HepG2 (cell line): ENCODE results near the gene MAS1L. TPM values are rescaled to one million over a fixed set of nuclear protein-coding genes. Genes with fewer than 3 reads are reported as not detected.

Source experiments
- ATAC-seq: fragments of 200-7000 bp; cut with Tn5 transposase; 3 replicates; pipeline ENCODE4 v1.9.1; 2020; ENCODE audit warnings: mild to moderate bottlenecking, moderate library complexity
- BruUV-seq: library from RNA; stranded (reverse); fragments of 400-500 nt; replicated peaks from 2 replicates; lab custom pipeline; 2021; lab: Mats Ljungman, UMichigan
- CTCF ChIA-PET: fragments of 300-600 bp; formaldehyde crosslinking; extraction: SDS; loops from one replicate; lab custom pipeline; 2021; ENCODE audit warnings: low total read pairs, inconsistent platforms, low intra/inter-chr PET ratio; lab: Yijun Ruan, JAX
- POLR2A ChIA-PET: fragments of 350-600 bp; sonication (Branson Sonifier 250); formaldehyde crosslinking; loops from one replicate; lab custom pipeline; 2020; ENCODE audit warnings: antibody characterized with exemption, inconsistent platforms; lab: Yijun Ruan, JAX
- DNase-seq: peaks from one replicate; pipeline ENCODE4 v3.0.0-alpha.2; 2015; ENCODE audit warnings: low spot score
- FAIRE-seq: peaks from 3 replicates; lab custom pipeline; 2011; peaks lifted over from hg19 to GRCh38; lab: Jason Lieb, UNC
- H2AFZ ChIP-seq: one replicate; pipeline ENCODE4 v1.6.1; 2011; ENCODE audit warnings: low read length, inconsistent platforms
- H3K27ac ChIP-seq: fragments of 300-600 bp; 3 replicates; pipeline ENCODE4 v1.8.0; 2011; ENCODE audit warnings: mixed run types, mild to moderate bottlenecking, mixed read lengths, low read length, inconsistent platforms; ENCODE audit not compliant: insufficient read depth; ENCODE audit errors: extremely low read length
- H3K27me3 ChIP-seq, 2 experiments: fragments of 200-600 bp in 1 of 2; 2 replicates in 1 of 2; 3 replicates in 1 of 2; pipeline versions ENCODE4 v1.6.0 to v1.8.0; 2011; ENCODE audit warnings: low read length in 2 of 2, mild to moderate bottlenecking in 2 of 2, moderate library complexity in 2 of 2, inconsistent platforms in 1 of 2; ENCODE audit not compliant: insufficient read depth in 2 of 2, control insufficient read depth in 1 of 2
- H3K36me3 ChIP-seq, 2 experiments: fragments of 200-600 bp in 1 of 2; replicated peaks in 1 of 2; 2 replicates in 1 of 2; 3 replicates in 1 of 2; pipeline versions ENCODE4 v1.5.1 to v1.8.0; 2011; ENCODE audit warnings: low read length in 2 of 2, inconsistent platforms in 1 of 2; ENCODE audit not compliant: insufficient read depth in 2 of 2, control insufficient read depth in 1 of 2
- H3K4me1 ChIP-seq: 2 replicates; pipeline ENCODE4 v1.5.1; 2012; ENCODE audit warnings: low read length, inconsistent platforms; ENCODE audit not compliant: insufficient read depth
- H3K4me2 ChIP-seq: 2 replicates; pipeline ENCODE4 v1.6.0; 2011; ENCODE audit warnings: low read depth, low read length, inconsistent platforms
- H3K4me3 ChIP-seq, 3 experiments: fragments of 200-600 bp in 1 of 3; sonication (generic), shearing (Covaris generic) in 1 of 3; replicated peaks in 1 of 3; 2 replicates each; pipeline ENCODE4 v1.5.1; 2011 to 2016; ENCODE audit warnings: low read length in 3 of 3, inconsistent platforms in 2 of 3, low read depth in 2 of 3, mild to moderate bottlenecking in 2 of 3, control low read depth in 1 of 3, mixed read lengths in 1 of 3; ENCODE audit not compliant: insufficient read depth in 1 of 3
- H3K79me2 ChIP-seq: one replicate; pipeline ENCODE4 v1.6.1; 2011; ENCODE audit warnings: low read length, inconsistent platforms; ENCODE audit not compliant: insufficient read depth
- H3K9ac ChIP-seq: 2 replicates; pipeline ENCODE4 v1.6.0; 2011; ENCODE audit warnings: mild to moderate bottlenecking, low read depth, low read length, inconsistent platforms; ENCODE audit not compliant: insufficient read depth
- H3K9me3 ChIP-seq: 2 replicates; pipeline ENCODE4 v1.5.1; 2012; ENCODE audit warnings: mild to moderate bottlenecking, low read length
- H4K20me1 ChIP-seq: 2 replicates; pipeline ENCODE4 v1.6.0; 2011; ENCODE audit warnings: inconsistent platforms, mild to moderate bottlenecking, low read length, moderate library complexity; ENCODE audit not compliant: insufficient read depth
- ATF4 ChIP-seq, 2 experiments: fragments of 450-650 bp in 1 of 2; sonication (generic) in 1 of 2; formaldehyde crosslinking; IDR thresholded peaks; 2 replicates each; pipeline versions ENCODE4 v1.5.0 to v1.8.0; 2020 to 2022; ENCODE audit warnings: mild to moderate bottlenecking in 1 of 2, missing genetic modification reagents in 1 of 2
- CREBL2 ChIP-seq: sonication (generic); formaldehyde crosslinking; IDR thresholded peaks from 2 replicates; pipeline ENCODE4 v1.8.1; 2023; ENCODE audit warnings: missing genetic modification reagents, mild to moderate bottlenecking, borderline replicate concordance
- DDIT3 ChIP-seq: sonication (generic); formaldehyde crosslinking; IDR thresholded peaks from 2 replicates; pipeline ENCODE4 v1.4.0; 2020; ENCODE audit warnings: mild to moderate bottlenecking, missing genetic modification reagents
- HNRNPUL1 ChIP-seq: fragments of 200-400 bp; formaldehyde crosslinking; IDR thresholded peaks from 2 replicates; pipeline ENCODE4 v1.6.1; 2017; ENCODE audit warnings: low read depth, mild to moderate bottlenecking, low read length, moderate library complexity
- IRF9 ChIP-seq: sonication (generic); formaldehyde crosslinking; IDR thresholded peaks from 2 replicates; pipeline ENCODE4 v1.8.0; 2022; ENCODE audit warnings: missing genetic modification reagents, mild to moderate bottlenecking, borderline replicate concordance
- MNT ChIP-seq: fragments of 450-650 bp; IDR thresholded peaks from 2 replicates; pipeline ENCODE4 v1.6.1; 2016
- RBM22 ChIP-seq: fragments of 200-400 bp; formaldehyde crosslinking; optimal IDR thresholded peaks from 2 replicates; pipeline ENCODE3; 2017; ENCODE audit warnings: mild to moderate bottlenecking, low read length, moderate library complexity
- TP53 ChIP-seq: sonication (generic); formaldehyde crosslinking; conservative IDR thresholded peaks from 2 replicates; pipeline ENCODE4 v1.4.0; 2020; ENCODE audit warnings: missing genetic modification reagents
- ZFYVE20 ChIP-seq: sonication (generic); formaldehyde crosslinking; IDR thresholded peaks from 2 replicates; pipeline ENCODE4 v1.8.0; 2023; ENCODE audit warnings: low read depth, mild to moderate bottlenecking, moderate library complexity, missing genetic modification reagents, borderline replicate concordance
- ZNF296 ChIP-seq: sonication (generic); formaldehyde crosslinking; conservative IDR thresholded peaks from 2 replicates; pipeline ENCODE4 v1.5.0; 2020; ENCODE audit warnings: mild to moderate bottlenecking, missing genetic modification reagents
- ZNF629 ChIP-seq: sonication (generic); formaldehyde crosslinking; conservative IDR thresholded peaks from 2 replicates; pipeline ENCODE4 v1.5.0; 2020; ENCODE audit warnings: missing genetic modification reagents
- ZNF710 ChIP-seq: sonication (generic); formaldehyde crosslinking; IDR thresholded peaks from 2 replicates; pipeline ENCODE4 v1.5.0; 2020; ENCODE audit warnings: mild to moderate bottlenecking, missing genetic modification reagents, borderline replicate concordance
- WGBS: methylation state at CpG from one replicate; pipeline ENCODE4 v1.1.6; 2017; ENCODE audit warnings: low lambda C conversion rate; 5-methylcytosine and 5-hydroxymethylcytosine counted together
- in situ Hi-C: cut with HindIII; loops from 2 replicates; pipeline ENCODE4 v1.10.0; 2017; ENCODE audit warnings: low pct_unique_long_range_greater_than_20kb; ENCODE audit not compliant: extremely low pct_ligation_motif_present
- intact Hi-C: fragments of 100-400 bp; cut with micrococcal nuclease; formaldehyde crosslinking; loops from one replicate; pipeline ENCODE4 v1.10.0; 2022; ENCODE audit not compliant: unreplicated experiment
- polyA plus RNA-seq, 8 experiments: library from polyadenylated mRNA; depleted of rRNA in 3 of 8; stranded (reverse) in 7 of 8; unstranded in 1 of 8; fragments of >200 nt; fragmentation: Illumina TruSeq in 4 of 8; extraction: Trizol in 4 of 8; gene quantifications; 2 replicates each; pipeline versions ENCODE4 v1.2.1 to v1.2.3, GENCODE V29; 2011 to 2016; ENCODE audit warnings: low read depth in 4 of 8, missing spikeins in 1 of 8, mixed read lengths in 1 of 8; ENCODE audit not compliant: insufficient read depth in 1 of 8
- total RNA-seq, 5 experiments: library from RNA; depleted of rRNA; stranded (reverse); fragments of >200 nt; fragmentation: Illumina TruSeq; extraction: Trizol; gene quantifications; 2 replicates each; pipeline ENCODE4 v1.2.3, GENCODE V29; 2016; ENCODE audit warnings: low read depth in 1 of 5

MAS1L gene
- total and polyA plus RNA-seq, 2 of the 13 experiments (the other 11 are each of a cell fraction or from before 2014, with no cell fraction given): not detected

- DNase-seq (no peak), FAIRE-seq (no peak), ATAC-seq (peak; percentile 40; the same call in 2 of the 3 replicates)
- Histone ChIP-seq H3K27ac (no peak overlapping the region), H3K9me3 (no peaks in the 10 kb centered on the region), H4K20me1 (no peaks in the 10 kb centered on the region), H3K9ac (no peak overlapping the region), H3K36me3 (no peaks in the 10 kb centered on the region), H3K27me3 (no peaks in the 10 kb centered on the region), H3K4me2 (no peak overlapping the region), H3K4me1 (no peaks in the 10 kb centered on the region), H2AFZ (no peak overlapping the region), H3K79me2 (no peaks in the 10 kb centered on the region), H3K4me3 (no peak overlapping the region)
- ChIA-PET POLR2A (no interaction called here), CTCF (no interaction called here)
- BruUV-seq: no TSS peak
- 6% methylated on average over 6 of the region's 7 CpGs for WGBS
- intact Hi-C loops: no loop called here
- in situ Hi-C loops: no loop called here
- no peak for TF ChIP-seq ATF4 (CRISPR knock-in tag; IDR thresholded peaks at IDR 0.05)
- no peak for TF ChIP-seq IRF9
- TF ChIP-seq RBM22: no peak
- no peak for TF ChIP-seq DDIT3
- TF ChIP-seq CREBL2 (CRISPR knock-in tag): no peak
- TF ChIP-seq ZNF629 (CRISPR knock-in tag): peak; percentile 33; the same call in 1 of the 2 replicates
- TF ChIP-seq TP53: no peak
- peak; percentile 88 for TF ChIP-seq MNT
- no peak for TF ChIP-seq ZFYVE20
- TF ChIP-seq HNRNPUL1: no peak
- TF ChIP-seq ZNF710: no peak
- no peak for TF ChIP-seq ZNF296 (CRISPR knock-in tag)
These were observed 30.1 kb upstream of the MAS1L start for GRCh38 chr6:29517728-29518440.
